Posterior cingulate gyrus (tissue), 11 donors: ENCODE results near the gene LNX2.

Experiments
- DNase-seq, 10 donors: peaks; one replicate each; pipeline versions ENCODE4 v3.0.0 to v3.0.0-alpha.2; 2020 to 2021; ENCODE audit warnings: mixed read lengths in 3 of 10
- intact Hi-C: fragments of 100-400 bp; cut with DNase I; formaldehyde crosslinking; loops from one replicate; pipeline ENCODE4 v1.15.1; 2023

Gene LNX2

DNA sequence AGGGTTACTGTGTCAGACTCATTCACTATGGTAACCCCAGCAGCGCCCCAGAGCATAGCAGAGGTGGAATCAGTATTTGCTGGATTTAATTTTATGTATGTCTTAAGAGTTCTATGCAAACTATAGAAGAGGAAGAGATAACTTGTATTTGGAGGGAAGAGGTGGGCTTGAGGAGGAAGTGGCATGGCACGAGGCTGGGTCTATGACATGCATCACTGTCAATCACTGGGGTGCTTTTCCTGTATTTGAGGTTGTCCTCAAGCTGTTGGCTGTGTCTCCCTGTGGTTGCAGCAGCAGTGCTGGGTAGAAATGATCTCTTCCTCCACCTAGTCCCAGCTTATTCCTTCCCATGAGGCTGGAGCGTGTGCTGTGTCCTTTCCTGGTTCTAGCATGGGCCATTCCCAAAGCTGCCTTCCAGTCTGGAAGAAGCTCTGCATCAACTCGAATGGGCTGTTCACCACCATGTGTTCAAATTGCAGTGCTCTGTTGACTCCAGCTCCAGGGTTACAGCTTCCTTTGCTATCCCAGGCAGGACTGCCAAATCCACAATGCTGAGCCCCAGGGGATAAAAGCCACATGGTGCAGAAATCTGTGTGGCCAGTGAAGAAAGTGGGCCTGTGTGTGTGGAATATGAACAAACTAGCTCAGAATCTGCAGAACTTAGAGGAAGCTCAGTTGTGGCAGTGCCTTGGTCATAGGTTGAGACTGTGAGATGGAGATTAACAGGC, 96.8 kb downstream of the LNX2 start:
- intact Hi-C loops = no loop called here
- no peak for DNase-seq

DNA sequence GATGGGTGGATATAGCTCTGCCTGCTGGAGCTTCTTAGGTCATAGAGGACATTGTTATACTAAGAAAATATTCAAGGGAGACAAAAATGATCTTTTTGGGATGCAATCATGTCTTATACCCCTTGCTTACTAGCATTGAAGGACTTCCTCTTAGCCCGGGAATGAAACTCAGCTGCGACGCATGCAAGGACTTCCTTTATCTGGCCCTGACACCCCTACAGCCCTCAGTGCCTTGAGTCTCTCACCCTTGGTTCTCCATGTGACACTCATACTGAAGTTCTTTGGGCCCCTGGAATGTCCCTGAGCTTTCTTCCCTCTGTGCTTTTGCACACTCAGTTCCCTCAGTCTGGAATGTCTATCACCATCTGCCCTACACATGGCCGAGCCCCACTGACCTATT, 97.5 kb downstream of the LNX2 start:
- no peak for DNase-seq
- intact Hi-C loops = no loop called here

DNA sequence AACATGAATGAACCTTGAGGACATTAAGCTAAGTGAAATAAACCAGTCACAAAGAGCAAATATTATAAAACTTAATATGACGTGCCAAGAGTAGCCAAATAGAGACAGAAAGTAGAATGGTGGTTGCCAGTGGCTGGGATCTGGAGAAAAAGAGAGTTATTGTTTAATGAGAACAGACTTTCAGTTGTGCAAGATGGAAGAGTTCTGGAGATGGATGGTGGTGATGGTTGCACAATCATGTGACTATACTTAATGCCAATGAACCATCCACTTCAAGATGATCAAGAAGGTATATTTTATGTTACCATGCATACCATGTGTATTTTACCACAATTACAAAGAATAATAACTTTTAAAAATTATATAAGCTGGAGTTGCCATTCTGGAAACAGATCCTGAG, 104.2 kb downstream of the LNX2 start:
- intact Hi-C loops = no loop called here
- DNase-seq = no peak

DNA sequence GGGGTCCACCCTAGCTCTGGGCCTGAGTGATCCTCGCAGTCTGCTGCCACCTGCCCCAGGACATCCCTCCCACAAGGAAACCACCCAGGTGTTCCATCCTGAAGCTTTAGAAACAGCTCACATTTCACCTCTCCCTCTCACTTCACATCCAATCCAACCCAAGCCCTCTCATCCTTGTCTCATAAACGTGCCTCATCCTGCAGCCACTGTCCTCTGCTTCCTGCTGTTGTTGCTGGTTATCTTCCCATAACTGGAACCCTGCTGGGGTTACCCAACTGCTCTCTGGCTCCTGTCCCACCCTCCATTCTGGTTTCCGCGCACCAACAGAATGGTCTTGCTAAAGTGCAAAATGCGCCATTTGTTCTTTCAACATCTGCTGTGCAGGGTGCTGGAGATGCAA, 110.2 kb downstream of the LNX2 start:
- intact Hi-C loops = no loop called here
- no peak for DNase-seq

DNA sequence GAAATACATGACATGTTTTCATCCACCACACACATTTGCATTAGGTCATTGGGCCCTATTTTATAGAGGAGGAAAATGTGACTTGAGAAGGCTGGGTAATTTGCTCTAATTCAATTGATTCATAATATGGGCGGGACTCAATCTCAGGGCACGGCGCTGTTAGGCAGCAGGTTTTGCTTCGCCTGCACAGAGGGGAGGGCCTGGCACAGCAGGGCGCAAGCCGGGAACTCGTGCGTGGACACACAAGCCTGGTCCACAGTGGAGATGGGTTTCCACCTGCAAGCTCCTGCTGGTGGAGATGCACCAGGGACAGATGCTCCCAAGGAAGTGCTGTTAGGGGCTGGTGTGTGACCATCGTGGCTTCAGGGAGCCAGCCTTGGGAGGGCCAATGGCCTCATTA, 111.5 kb downstream of the LNX2 start:
- DNase-seq = no peak
- intact Hi-C loops = no loop called here

DNA sequence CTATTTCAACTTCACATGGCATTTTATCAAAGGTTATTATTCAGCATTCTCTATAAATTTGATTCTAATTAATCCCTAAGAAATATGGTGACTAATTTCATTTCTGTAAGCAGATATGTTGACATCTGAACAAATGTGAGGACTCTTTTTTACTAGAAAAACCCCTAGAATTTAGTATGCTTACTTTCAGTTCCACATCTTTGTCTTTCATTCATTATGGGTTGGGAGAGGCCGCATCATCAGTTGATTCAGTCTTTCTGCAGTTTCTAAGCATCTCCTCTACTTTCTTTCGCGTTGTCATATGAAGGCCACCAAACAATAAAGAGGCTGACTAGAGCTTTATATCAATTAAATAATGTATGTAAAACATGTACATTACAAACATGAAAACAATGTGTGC, 114.5 kb downstream of the LNX2 start:
- intact Hi-C loops = no loop called here

DNA sequence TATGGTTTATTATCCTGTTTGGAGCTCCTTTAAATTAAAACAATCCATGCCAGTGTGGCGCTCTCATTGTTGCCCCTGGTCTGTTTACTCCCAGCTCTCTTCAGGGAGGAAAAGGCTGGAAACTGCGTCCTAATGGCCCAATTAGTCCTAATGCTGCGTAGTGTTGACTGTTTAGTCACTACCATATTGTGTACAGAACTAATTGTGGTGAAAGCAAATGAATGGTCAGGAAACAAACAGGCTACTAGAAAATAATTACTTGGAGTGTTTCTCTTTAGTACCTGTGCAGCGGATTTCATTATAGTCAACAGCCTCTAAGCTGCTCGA, 115.5 kb downstream of the LNX2 start:
- DNase-seq = no peak
- intact Hi-C loops = no loop called here

More for the DNA sequence above, 114.5 kb downstream of the LNX2 start:
- DNase-seq = no peak

DNA sequence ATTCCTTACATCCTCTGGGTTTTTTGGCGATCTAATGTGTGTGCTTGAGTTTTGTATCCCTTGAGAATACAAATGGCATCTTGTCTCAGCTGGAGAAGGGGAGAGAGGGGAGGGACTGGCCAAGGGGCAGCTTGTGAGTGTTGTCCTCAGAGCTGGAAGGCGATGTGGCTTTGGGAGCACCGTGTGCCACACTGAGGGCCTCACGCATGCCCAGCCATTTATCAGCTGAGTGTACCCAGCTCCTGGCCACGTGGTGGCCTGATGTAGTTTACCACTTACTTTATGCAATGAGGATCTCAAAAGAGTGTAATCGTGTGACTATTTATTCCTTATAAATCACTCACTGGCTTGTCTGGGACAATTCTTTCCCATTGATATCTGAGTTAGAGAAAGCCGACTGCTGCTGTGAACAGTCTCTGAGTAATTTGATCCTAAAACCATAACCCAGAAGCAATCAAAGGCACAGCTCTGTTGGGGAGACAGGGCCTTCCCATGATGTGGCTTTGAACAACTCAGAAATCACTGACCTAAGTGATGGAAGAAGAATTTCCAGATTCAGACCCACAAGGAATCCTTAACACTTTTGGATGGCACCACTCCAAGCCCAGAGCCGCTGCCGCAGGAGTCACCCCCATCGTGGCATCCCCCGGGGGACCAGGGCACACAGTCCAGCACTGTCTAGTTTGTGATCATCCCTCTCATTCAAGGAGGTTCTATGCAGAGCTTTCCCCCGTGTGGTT, 116.0 kb downstream of the LNX2 start:
- no peak for DNase-seq
- intact Hi-C loops = no loop called here

DNA sequence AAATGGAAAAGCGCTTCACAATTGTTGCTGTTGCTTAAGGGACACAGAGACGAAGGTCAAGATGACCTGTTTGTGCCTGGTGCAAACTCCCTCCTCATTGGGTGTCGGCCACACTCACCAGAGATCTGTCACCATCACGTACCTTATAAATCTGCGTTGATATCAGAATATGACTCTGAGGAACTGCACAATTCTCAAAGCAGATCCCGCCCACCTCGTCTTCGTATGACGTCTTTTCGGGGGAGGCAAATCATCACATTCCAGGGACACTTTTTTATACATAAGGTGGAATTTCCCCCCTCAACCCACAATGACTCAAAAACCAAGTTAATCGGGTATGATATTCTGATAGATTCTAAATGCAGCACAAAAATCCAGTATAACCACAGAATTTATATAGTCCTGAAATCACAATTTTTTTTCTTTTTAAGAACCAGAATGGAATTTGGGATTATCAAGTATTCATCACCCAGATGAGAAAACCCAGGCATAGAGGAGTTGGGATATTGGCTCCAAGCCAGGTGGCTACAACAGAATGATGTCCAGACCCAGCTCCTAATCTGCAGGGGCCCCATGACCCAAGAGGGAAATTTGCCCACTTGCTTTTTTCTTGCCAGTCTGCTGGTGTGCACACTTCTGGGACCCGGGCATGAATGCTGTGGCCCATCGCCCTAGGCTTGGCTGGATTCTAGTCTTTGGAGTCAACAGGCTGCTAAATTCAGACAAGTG, 119.4 kb downstream of the LNX2 start:
- intact Hi-C loops = no loop called here
- DNase-seq = no peak

DNA sequence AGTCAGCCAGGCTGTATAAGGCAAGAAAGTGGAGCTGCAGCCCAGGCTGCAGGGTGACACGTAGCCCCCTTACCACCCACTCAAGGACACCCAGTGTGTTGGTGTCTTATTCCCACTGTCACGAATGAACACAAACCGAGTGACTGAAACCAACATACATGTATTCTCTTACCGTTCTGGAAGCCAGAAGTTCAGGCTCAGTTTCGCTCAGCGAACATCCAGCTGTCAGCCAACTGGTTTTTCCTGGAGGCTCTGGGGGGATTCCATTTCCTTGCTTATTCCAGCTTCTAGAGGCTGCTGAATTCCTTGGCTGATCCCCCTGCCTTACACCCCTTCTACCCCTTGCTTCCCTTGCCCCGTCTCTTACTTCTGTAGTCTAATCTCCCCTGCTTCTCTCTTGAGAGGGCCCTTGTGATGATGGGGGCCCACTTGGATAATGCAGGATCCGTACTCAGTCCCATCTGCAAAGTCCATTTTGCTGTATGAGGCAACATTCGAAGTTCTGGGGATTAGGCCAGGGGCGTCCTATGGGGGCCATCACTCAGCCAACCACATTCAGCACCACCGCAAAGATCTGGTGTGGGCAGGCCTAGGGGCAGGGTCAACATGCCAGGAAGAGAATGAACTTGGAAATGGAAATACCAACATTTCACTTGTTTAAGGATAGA, 122.6 kb downstream of the LNX2 start:
- DNase-seq = no peak
- intact Hi-C loops = no loop called here

DNA sequence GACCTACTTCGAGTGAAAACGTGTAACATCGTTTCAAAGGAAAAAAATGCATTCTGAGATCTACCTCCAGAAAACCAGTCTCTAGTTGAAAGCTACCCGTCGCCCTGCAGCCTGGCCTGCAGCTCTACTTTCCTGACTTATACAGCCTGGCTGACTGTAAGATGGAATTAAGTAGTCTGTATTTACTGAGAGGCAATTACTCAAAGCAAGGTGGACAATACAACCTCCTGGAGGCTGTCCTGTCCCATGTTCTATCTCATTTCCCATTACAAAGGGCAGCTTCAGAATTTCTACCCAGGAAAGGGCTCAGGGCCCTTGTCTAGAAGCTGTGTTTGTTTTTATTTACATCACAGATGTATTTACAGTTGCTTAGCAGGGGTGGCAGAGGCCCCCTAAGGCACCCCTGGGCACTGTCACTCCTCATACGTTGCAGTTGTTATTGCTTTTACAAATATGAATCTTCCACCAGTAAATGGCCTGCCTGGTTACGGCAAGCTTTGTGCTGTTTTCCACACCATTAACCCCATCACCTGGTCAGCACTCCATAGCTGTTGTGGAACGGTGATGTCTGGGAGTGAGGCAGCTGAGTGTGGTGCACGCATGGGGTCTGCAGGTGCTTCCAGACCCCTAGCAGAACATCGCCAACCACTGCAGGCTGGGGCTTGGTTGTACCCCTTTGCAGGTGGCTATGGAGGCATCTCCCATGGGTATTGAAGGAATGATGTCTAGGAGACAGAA, 123.6 kb downstream of the LNX2 start:
- intact Hi-C loops = no loop called here
- DNase-seq = peak in 1 of 10 donors; percentile 21

DNA sequence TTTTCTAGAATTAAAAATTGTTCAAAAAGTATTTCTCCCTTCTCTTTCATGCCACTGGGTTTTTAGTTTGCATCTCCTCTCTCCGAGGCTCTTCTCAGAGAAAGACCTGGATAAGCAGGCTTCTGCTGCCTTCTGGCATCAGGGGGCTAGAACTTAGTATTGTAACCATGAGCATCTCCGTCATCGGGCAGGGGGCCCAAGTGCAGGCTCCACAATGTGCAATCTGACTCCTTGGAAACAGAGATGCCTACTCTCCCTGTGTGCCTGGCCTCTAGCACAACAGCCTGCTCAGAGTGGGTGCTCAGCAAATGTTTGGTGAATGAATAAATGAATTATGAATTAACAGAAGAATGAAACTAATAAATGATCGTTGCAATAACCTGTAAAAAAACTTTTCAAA, 124.3 kb downstream of the LNX2 start:
- intact Hi-C loops = no loop called here
- no peak for DNase-seq
